ENCODE data around the gene PAX8.
A peak's percentile ranks its signal among the peaks of the same experiment; 100 is the strongest.

PAX8 gene

GRCh38 chr2:113218283-113219091, 60.2 kb downstream of the PAX8 start:
- DNase-seq, result no peak

- no peak for DNase-seq
Measured at GRCh38 chr2:113217455-113218282, 61.1 kb downstream of the PAX8 start.

GRCh38 chr2:113216891-113217454, 61.7 kb downstream of the PAX8 start:
- DNase-seq, result no peak

GRCh38 chr2:113216321-113216720, 62.4 kb downstream of the PAX8 start:
- DNase-seq, result no peak

GRCh38 chr2:113215056-113215455, 63.7 kb downstream of the PAX8 start:
- no peak for DNase-seq

GRCh38 chr2:113214141-113214540, 64.6 kb downstream of the PAX8 start:
- no peak for DNase-seq

GRCh38 chr2:113213061-113213930, 65.4 kb downstream of the PAX8 start:
- no peak for DNase-seq

GRCh38 chr2:113212245-113213060, 66.3 kb downstream of the PAX8 start:
- no peak for DNase-seq

GRCh38 chr2:113211226-113212105, 67.3 kb downstream of the PAX8 start:
- no peak for DNase-seq

- DNase-seq, result no peak
Measured at GRCh38 chr2:113209646-113210171, 69.0 kb downstream of the PAX8 start.

- no peak for DNase-seq
Measured at GRCh38 chr2:113209011-113209645, 69.6 kb downstream of the PAX8 start.

- DNase-seq, result no peak
Measured at GRCh38 chr2:113208396-113208795, 70.3 kb downstream of the PAX8 start.

GRCh38 chr2:113207021-113207420, 71.7 kb downstream of the PAX8 start:
- no peak for DNase-seq

GRCh38 chr2:113206251-113206650, 72.5 kb downstream of the PAX8 start:
- no peak for DNase-seq

- DNase-seq, result peak; percentile 57
Measured at GRCh38 chr2:113203901-113204519, 74.7 kb downstream of the PAX8 start.

GRCh38 chr2:113203217-113203530, 75.5 kb downstream of the PAX8 start:
- no peak for DNase-seq

GRCh38 chr2:113202305-113203216, 76.2 kb downstream of the PAX8 start:
- DNase-seq, result no peak

- DNase-seq, result no peak
Measured at GRCh38 chr2:113201496-113202304, 77.0 kb downstream of the PAX8 start.
